DOHH2 (cell line): ENCODE data around the gene GRIN2D.

Experiments used
- H3F3A ChIP-seq: fragments of 200-600 bp; sonication (generic), shearing (Covaris generic); 2 replicates; pipeline ENCODE4 v1.6.0; 2016; ENCODE audit warnings: antibody characterized with exemption, mild to moderate bottlenecking; ENCODE audit not compliant: control insufficient read depth, insufficient read depth
- H3K27ac ChIP-seq: fragments of 200-600 bp; sonication (generic); 2 replicates; pipeline ENCODE4 v1.5.1; 2014; ENCODE audit warnings: low read depth, mild to moderate bottlenecking, low read length, moderate library complexity
- H3K27me3 ChIP-seq: fragments of 200-600 bp; sonication (generic); 2 replicates; pipeline ENCODE4 v1.6.1; 2014; ENCODE audit warnings: mild to moderate bottlenecking, low read length, mixed read lengths; ENCODE audit not compliant: control insufficient read depth
- H3K36me3 ChIP-seq: fragments of 200-600 bp; sonication (generic); 2 replicates; pipeline ENCODE4 v1.6.1; 2014; ENCODE audit warnings: mild to moderate bottlenecking, low read length, moderate library complexity, mixed read lengths; ENCODE audit not compliant: control insufficient read depth
- H3K4me1 ChIP-seq: fragments of 200-600 bp; sonication (generic); 2 replicates; pipeline ENCODE4 v1.6.1; 2014; ENCODE audit warnings: mild to moderate bottlenecking, low read length, mixed read lengths; ENCODE audit not compliant: control insufficient read depth
- H3K4me2 ChIP-seq: fragments of 200-600 bp; sonication (generic); 2 replicates; pipeline ENCODE4 v1.6.0; 2014; ENCODE audit warnings: mild to moderate bottlenecking, low read length, moderate library complexity
- H3K4me3 ChIP-seq: fragments of 200-600 bp; sonication (generic); 2 replicates; pipeline ENCODE4 v1.5.1; 2014; ENCODE audit warnings: mild to moderate bottlenecking, low read length, mixed read lengths
- H3K79me2 ChIP-seq: fragments of 200-600 bp; sonication (generic); 2 replicates; pipeline ENCODE4 v1.6.1; 2014; ENCODE audit warnings: mild to moderate bottlenecking, low read length, mixed read lengths; ENCODE audit not compliant: control insufficient read depth
- H3K9me2 ChIP-seq: fragments of 200-600 bp; sonication (generic); replicated peaks from 2 replicates; pipeline ENCODE4 v1.6.1; 2014; ENCODE audit warnings: mild to moderate bottlenecking, low read length, mixed read lengths; ENCODE audit not compliant: control insufficient read depth
- H3K9me3 ChIP-seq: fragments of 200-600 bp; sonication (generic); 2 replicates; pipeline ENCODE4 v1.6.1; 2014; ENCODE audit warnings: antibody characterized with exemption, low read length, mixed read lengths; ENCODE audit not compliant: control insufficient read depth, insufficient read depth
- H4K20me1 ChIP-seq: fragments of 200-600 bp; sonication (generic); 2 replicates; pipeline ENCODE4 v1.6.0; 2014; ENCODE audit warnings: low read depth, mild to moderate bottlenecking, antibody characterized with exemption, low read length, moderate library complexity; ENCODE audit not compliant: control insufficient read depth, insufficient read depth
- EZH2phosphoT487 ChIP-seq: fragments of 200-600 bp; sonication (generic); IDR thresholded peaks from 2 replicates; pipeline ENCODE4 v1.6.1; 2017; ENCODE audit warnings: borderline replicate concordance, mild to moderate bottlenecking, antibody characterized with exemption, low read length, moderate library complexity, mixed read lengths
- TF ChIP-seq, protein P1 (sequence below): fragments of 200-600 bp; sonication (generic); IDR thresholded peaks from one replicate; pipeline ENCODE4 v1.5.1; 2014; ENCODE audit warnings: antibody characterized with exemption, mild to moderate bottlenecking, low read depth, low read length; ENCODE audit not compliant: poor library complexity, severe bottlenecking

The GRIN2D gene

DNA sequence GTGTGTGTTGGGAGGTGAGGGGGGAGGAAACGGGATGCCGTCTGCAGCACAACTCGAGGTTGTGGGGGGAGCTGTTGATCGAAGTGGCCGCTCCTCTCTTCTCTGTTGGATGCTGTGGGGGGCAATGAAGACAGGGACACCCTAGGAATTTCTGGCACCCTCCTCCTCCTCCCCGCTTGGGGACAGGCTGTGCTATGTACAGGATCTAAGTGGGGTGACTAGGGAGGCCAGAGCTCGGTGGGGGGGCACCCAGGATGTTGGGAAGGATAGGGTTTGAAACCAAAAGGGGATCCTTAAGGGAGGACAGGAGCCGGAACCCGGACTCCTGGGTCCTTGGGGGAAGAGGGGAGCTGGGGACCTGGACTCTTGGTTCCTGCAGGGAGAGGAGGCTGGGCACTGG, 2.0 kb downstream of the GRIN2D start:
- no peak overlapping the region for H3K4me3 ChIP-seq

DNA sequence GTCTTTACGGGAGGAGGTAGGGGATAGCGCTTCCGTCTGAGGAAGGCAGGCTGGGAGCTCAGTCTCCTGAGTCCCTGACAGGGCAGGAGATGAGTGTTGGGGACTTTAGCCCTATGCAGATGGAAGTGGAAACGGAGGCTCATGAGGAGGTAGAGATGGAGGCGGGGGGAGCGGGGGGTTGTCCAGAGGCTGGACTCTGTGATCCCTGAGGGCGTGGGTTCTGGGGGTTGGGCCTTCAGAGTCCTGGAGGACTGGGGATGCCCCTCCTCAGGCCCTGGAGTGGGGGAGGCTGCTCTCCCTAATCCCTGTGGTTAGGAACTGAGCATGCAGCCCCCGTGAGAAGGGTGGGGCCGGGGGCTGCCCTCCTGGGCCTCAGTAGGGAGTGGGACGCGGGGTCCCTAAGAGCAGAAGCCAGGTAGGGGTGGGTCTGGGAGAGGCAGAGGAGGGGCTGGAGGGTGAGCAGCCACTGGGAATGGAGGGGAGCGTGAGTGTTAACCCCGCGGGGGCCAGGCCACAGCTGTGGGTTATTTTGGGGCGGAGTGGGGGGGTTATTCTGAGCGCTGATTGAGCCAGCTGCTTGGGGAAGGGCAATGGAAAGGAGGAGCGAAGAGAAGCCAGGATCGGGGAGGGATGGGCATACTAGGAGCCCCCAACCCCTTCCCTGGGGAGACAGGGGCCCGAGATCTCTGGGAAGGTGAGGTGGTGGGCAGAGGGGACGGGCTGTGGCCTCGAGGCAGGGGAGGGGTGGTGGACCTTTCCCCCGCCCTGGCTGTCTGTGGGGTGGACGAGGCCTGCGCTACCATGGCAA, 2.8 kb downstream of the GRIN2D start:
- H3K27ac ChIP-seq: no peak overlapping the region
- H3K4me1 ChIP-seq: peaks cover 37% of the 10 kb centered on the region
- no peaks in the 10 kb centered on the region for H3K9me2 ChIP-seq
- H3K79me2 ChIP-seq: peaks cover 1% of the 10 kb centered on the region
- peaks cover under 1% of the 10 kb centered on the region; the same call in 1 of the 2 replicates for H3K36me3 ChIP-seq
- no peak overlapping the region for H3K4me3 ChIP-seq
- peaks cover 59% of the 10 kb centered on the region for H3K27me3 ChIP-seq
- TF ChIP-seq EZH2phosphoT487: no peak
- 0 out of 2 replicates have a peak, but pooled peaks cover 4% of the 10 kb centered on the region for H3F3A ChIP-seq
- H3K9me3 ChIP-seq: no peaks in the 10 kb centered on the region
- H4K20me1 ChIP-seq: no peaks in the 10 kb centered on the region
- H3K4me2 ChIP-seq: no peak overlapping the region

More for the DNA sequence above, 2.0 kb downstream of the GRIN2D start:
- Histone ChIP-seq H3K4me2 (no peak overlapping the region), H3K27me3 (peaks cover 59% of the 10 kb centered on the region), H3K9me3 (no peaks in the 10 kb centered on the region), H3F3A (0 out of 2 replicates have a peak, but pooled peaks cover 4% of the 10 kb centered on the region), H3K9me2 (no peaks in the 10 kb centered on the region), H4K20me1 (no peaks in the 10 kb centered on the region), H3K27ac (no peak overlapping the region), H3K4me1 (peaks cover 37% of the 10 kb centered on the region), H3K79me2 (peaks cover 9% of the 10 kb centered on the region), H3K36me3 (peaks cover 6% of the 10 kb centered on the region; the same call in 1 of the 2 replicates)
- TF ChIP-seq EZH2phosphoT487: no peak; the same call in 1 of the 2 replicates
- TF ChIP-seq, protein P1, sequence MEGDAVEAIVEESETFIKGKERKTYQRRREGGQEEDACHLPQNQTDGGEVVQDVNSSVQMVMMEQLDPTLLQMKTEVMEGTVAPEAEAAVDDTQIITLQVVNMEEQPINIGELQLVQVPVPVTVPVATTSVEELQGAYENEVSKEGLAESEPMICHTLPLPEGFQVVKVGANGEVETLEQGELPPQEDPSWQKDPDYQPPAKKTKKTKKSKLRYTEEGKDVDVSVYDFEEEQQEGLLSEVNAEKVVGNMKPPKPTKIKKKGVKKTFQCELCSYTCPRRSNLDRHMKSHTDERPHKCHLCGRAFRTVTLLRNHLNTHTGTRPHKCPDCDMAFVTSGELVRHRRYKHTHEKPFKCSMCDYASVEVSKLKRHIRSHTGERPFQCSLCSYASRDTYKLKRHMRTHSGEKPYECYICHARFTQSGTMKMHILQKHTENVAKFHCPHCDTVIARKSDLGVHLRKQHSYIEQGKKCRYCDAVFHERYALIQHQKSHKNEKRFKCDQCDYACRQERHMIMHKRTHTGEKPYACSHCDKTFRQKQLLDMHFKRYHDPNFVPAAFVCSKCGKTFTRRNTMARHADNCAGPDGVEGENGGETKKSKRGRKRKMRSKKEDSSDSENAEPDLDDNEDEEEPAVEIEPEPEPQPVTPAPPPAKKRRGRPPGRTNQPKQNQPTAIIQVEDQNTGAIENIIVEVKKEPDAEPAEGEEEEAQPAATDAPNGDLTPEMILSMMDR: no peak

DNA sequence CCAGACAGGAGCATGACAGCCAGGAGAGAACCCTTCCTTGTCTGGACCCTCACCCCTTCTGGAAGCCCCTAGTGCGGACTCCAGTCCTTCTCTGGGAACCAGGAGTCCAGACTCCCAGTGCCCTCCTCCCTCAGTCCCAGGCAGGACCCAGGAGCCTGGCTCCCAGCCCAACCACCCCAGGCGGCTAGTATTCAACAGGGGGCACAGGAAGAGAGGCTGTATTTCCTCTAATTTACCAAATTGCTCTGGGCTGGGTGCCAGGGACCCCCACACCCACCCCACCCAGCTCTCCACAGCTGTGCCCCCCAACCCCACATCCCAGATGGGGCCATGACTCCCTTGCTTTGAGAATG, 3.3 kb downstream of the GRIN2D start:
- H3K27me3 ChIP-seq: peaks cover 59% of the 10 kb centered on the region

More for the DNA sequence above, 3.3 kb downstream of the GRIN2D start:
- Histone ChIP-seq H3K27ac (no peak overlapping the region), H4K20me1 (no peaks in the 10 kb centered on the region), H3F3A (0 out of 2 replicates have a peak, but pooled peaks cover 4% of the 10 kb centered on the region), H3K4me2 (no peak overlapping the region), H3K9me2 (no peaks in the 10 kb centered on the region), H3K36me3 (no peaks in the 10 kb centered on the region), H3K4me1 (peaks cover 34% of the 10 kb centered on the region), H3K4me3 (no peak overlapping the region), H3K9me3 (no peaks in the 10 kb centered on the region), H3K79me2 (no peaks in the 10 kb centered on the region)
- no peak for TF ChIP-seq EZH2phosphoT487
- TF ChIP-seq, protein P1: no peak
